Calu3 (cell line): ENCODE data around the gene NUDT7. TPM values are rescaled to one million over a fixed set of nuclear protein-coding genes. Genes with fewer than 3 reads are reported as not detected.

Experiments
- BruUV-seq: library from RNA; stranded (reverse); fragments of 400-500 nt; replicated peaks from 2 replicates; lab custom pipeline; 2021; lab: Mats Ljungman, UMichigan
- CTCF ChIA-PET: fragments of 300-600 bp; sonication (Branson Sonifier 250); formaldehyde crosslinking; loops from one replicate; lab custom pipeline; 2022; ENCODE audit warnings: antibody characterized with exemption; lab: Charles Lee
- DNase-seq: peaks from one replicate; pipeline ENCODE4 v3.0.0; 2022
- H3K27ac Mint-ChIP-seq: one replicate; pipeline ENCODE4 v1.8.0; 2022; ENCODE audit warnings: mixed read lengths; ENCODE audit not compliant: unreplicated experiment
- H3K27me3 Mint-ChIP-seq: one replicate; pipeline ENCODE4 v1.8.0; 2022; ENCODE audit warnings: mixed read lengths; ENCODE audit not compliant: unreplicated experiment
- H3K36me3 Mint-ChIP-seq: one replicate; pipeline ENCODE4 v1.8.0; 2022; ENCODE audit warnings: mild to moderate bottlenecking, moderate library complexity, mixed read lengths; ENCODE audit not compliant: insufficient read depth, unreplicated experiment
- H3K4me1 Mint-ChIP-seq: one replicate; pipeline ENCODE4 v1.8.0; 2022; ENCODE audit warnings: mild to moderate bottlenecking, low read depth, mixed read lengths; ENCODE audit not compliant: unreplicated experiment
- H3K4me3 Mint-ChIP-seq: one replicate; pipeline ENCODE4 v1.8.0; 2022; ENCODE audit warnings: mild to moderate bottlenecking, low read depth, moderate library complexity, mixed read lengths; ENCODE audit not compliant: unreplicated experiment
- H3K9me3 Mint-ChIP-seq: one replicate; pipeline ENCODE4 v1.8.0; 2022; ENCODE audit warnings: low read depth, mixed read lengths; ENCODE audit not compliant: unreplicated experiment
- CTCF ChIP-seq: fragments of 200-600 bp; IDR thresholded peaks from one replicate; pipeline ENCODE4 v1.8.0; 2022; ENCODE audit warnings: antibody characterized with exemption; ENCODE audit not compliant: unreplicated experiment
- intact Hi-C: fragments of 100-400 bp; cut with micrococcal nuclease; formaldehyde crosslinking; loops from one replicate; pipeline ENCODE4 v1.10.0; 2022; ENCODE audit not compliant: unreplicated experiment
- total RNA-seq: library from RNA; stranded (reverse); gene quantifications from 2 replicates; pipeline ENCODE4 v1.2.3, GENCODE V29; 2022

Gene NUDT7
- total RNA-seq, 1 experiment from 2014 or later, result 6.1 TPM

- BruUV-seq, result no TSS peak
- Mint-ChIP-seq H3K27me3 (peaks cover 29% of the 10 kb centered on the region), H3K4me3 (no peak overlapping the region), H3K9me3 (peaks cover 3% of the 10 kb centered on the region), H3K27ac (no peak overlapping the region), H3K4me1 (no peaks in the 10 kb centered on the region), H3K36me3 (no peaks in the 10 kb centered on the region)
- intact Hi-C loops, result no loop called here
- CTCF ChIA-PET, result no interaction called here
- no peak for DNase-seq
- TF ChIP-seq CTCF, result no peak
Measured at GRCh38 chr16:77777745-77778144, 55.4 kb downstream of the NUDT7 start.

- DNase-seq, result no peak
Measured at GRCh38 chr16:77780378-77780837, 58.1 kb downstream of the NUDT7 start.

GRCh38 chr16:77781091-77781490, 58.8 kb downstream of the NUDT7 start:
- intact Hi-C loops, result no loop called here
- Mint-ChIP-seq H3K27me3 (peaks cover 18% of the 10 kb centered on the region), H3K4me1 (no peaks in the 10 kb centered on the region), H3K4me3 (no peak overlapping the region), H3K36me3 (no peaks in the 10 kb centered on the region), H3K27ac (no peak overlapping the region), H3K9me3 (peaks cover 3% of the 10 kb centered on the region)
- CTCF ChIA-PET, result interaction anchor here (0.7 kb wide), 1 partner anchor 223 kb away, joined by 4 read pairs; no protein-coding TSS in a partner anchor
- no peak for DNase-seq
- TF ChIP-seq CTCF, result no peak
- no TSS peak for BruUV-seq

More at GRCh38 chr16:77780378-77780837, 58.1 kb downstream of the NUDT7 start:
- no peak overlapping the region for H3K4me3 Mint-ChIP-seq
- H3K36me3 Mint-ChIP-seq, result no peaks in the 10 kb centered on the region
- TF ChIP-seq CTCF, result no peak
- intact Hi-C loops, result no loop called here
- H3K27ac Mint-ChIP-seq, result no peak overlapping the region
- no peaks in the 10 kb centered on the region for H3K4me1 Mint-ChIP-seq
- H3K27me3 Mint-ChIP-seq, result peaks cover 22% of the 10 kb centered on the region
- BruUV-seq, result no TSS peak
- CTCF ChIA-PET, result interaction anchor here (0.7 kb wide), 1 partner anchor 224 kb away, joined by 4 read pairs; no protein-coding TSS in a partner anchor
- H3K9me3 Mint-ChIP-seq, result peaks cover 3% of the 10 kb centered on the region

- intact Hi-C loops, result no loop called here
- no peaks in the 10 kb centered on the region for H3K4me1 Mint-ChIP-seq
- no peak for TF ChIP-seq CTCF
- no peak for DNase-seq
- H3K9me3 Mint-ChIP-seq, result peaks cover 3% of the 10 kb centered on the region
- H3K27ac Mint-ChIP-seq, result no peak overlapping the region
- H3K27me3 Mint-ChIP-seq, result peaks cover 32% of the 10 kb centered on the region
- no peaks in the 10 kb centered on the region for H3K36me3 Mint-ChIP-seq
- BruUV-seq, result no TSS peak
- CTCF ChIA-PET, result no interaction called here
- no peak overlapping the region for H3K4me3 Mint-ChIP-seq
Measured at GRCh38 chr16:77782694-77783093, 60.4 kb downstream of the NUDT7 start.
